GM12891 (cell line): Measurements from ENCODE around the gene SYNDIG1.

ENCODE experiments used
- POLR2A ChIP-seq: IDR thresholded peaks from 2 replicates; pipeline ENCODE4 v1.6.1; 2011; ENCODE audit warnings: low read depth, low read length, control low read depth
- POLR2AphosphoS5 ChIP-seq: IDR thresholded peaks from 2 replicates; pipeline ENCODE4 v1.6.1; 2011; ENCODE audit warnings: low read depth, low read length, control low read depth
- SPI1 ChIP-seq: IDR thresholded peaks from 2 replicates; pipeline ENCODE4 v1.6.1; 2011; ENCODE audit warnings: low read depth, low read length, control low read depth
- TAF1 ChIP-seq: IDR thresholded peaks from 2 replicates; pipeline ENCODE4 v1.6.1; 2011; ENCODE audit warnings: low read depth, low read length, control low read depth

- no peak for TF ChIP-seq TAF1
- TF ChIP-seq POLR2A = no peak
- no peak for TF ChIP-seq POLR2AphosphoS5
- TF ChIP-seq SPI1 = no peak
Observed at GRCh38 chr20:24632581-24632980, 163.2 kb downstream of the SYNDIG1 start.
